Measurements from ENCODE around the gene SLC35D2.
A peak's percentile ranks its signal among the peaks of the same experiment; 100 is the strongest.
"Not testable (repeated sequence)": the region's sequence is repeated elsewhere in the genome, so short reads cannot be mapped to it uniquely, and the experiment has no call there.

SLC35D2 gene

DNA sequence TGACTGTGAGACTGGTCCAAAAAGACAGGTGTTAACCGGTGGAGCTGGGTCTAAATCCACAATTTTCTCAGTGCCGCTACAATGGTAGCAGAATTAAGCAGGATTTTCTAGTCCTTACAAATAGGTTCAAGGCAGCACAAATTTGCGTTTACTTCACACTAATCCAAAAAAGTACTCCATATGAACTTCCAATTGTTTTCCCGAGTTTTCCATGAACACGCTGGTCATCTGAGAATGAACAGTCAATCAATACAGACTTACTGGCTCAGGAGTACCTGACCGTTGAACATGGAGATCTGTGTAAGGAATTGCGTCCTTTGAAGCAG lies 709 bp downstream of the SLC35D2 start:
- TF ChIP-seq POLR2A (IDR thresholded peaks at IDR 0.05; ENCODE audit: low read depth, low read length): no peak
- TF ChIP-seq POLR2AphosphoS5 (IDR thresholded peaks at IDR 0.05; ENCODE audit: low read depth, low read length): no peak
- TF ChIP-seq PAX5 (IDR thresholded peaks at IDR 0.05; ENCODE audit: insufficient read depth, low read length, severe bottlenecking): no peak
- TF ChIP-seq POU2F2 (IDR thresholded peaks at IDR 0.05; ENCODE audit: low read depth, low read length): no peak
- TF ChIP-seq SPI1 (IDR thresholded peaks at IDR 0.05; ENCODE audit: low read depth, low read length): no peak
- TF ChIP-seq TAF1 (IDR thresholded peaks at IDR 0.05; ENCODE audit: low read depth, low read length): no peak
- FAIRE-seq: no peak
- no peak for DNase-seq (ENCODE audit: insufficient read length, low spot score)

DNA sequence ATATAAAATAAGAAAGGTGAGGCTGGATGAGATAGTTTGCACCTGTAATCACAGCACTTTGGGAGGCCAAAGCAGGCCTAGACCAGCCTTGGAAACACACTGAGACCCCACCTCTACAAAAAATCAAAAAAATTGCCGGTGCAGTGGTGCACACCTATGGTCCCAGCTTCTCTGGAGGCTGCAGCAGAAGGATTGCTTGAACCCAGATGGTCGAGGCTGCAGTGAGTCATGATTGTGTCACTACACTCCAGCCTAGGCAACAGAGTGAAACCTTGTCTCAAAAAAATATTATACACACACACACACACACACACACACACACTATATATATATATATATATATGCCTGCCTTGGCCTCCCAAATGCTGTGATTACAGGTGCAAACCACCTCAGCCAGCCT lies 1.3 kb downstream of the SLC35D2 start:
- FAIRE-seq (no peak), DNase-seq (ENCODE audit: insufficient read length, low spot score) (no peak)
- TF ChIP-seq PAX5 (IDR thresholded peaks at IDR 0.05; ENCODE audit: insufficient read depth, low read length, severe bottlenecking) (no peak), POLR2A (IDR thresholded peaks at IDR 0.05; ENCODE audit: low read depth, low read length) (no peak), TAF1 (IDR thresholded peaks at IDR 0.05; ENCODE audit: low read depth, low read length) (no peak), SPI1 (IDR thresholded peaks at IDR 0.05; ENCODE audit: low read depth, low read length) (no peak), POLR2AphosphoS5 (IDR thresholded peaks at IDR 0.05; ENCODE audit: low read depth, low read length) (no peak), POU2F2 (IDR thresholded peaks at IDR 0.05; ENCODE audit: low read depth, low read length) (no peak)

GRCh38 chr9:96381696-96382095 lies 1.8 kb downstream of the SLC35D2 start:
- FAIRE-seq (no peak), DNase-seq (ENCODE audit: insufficient read length, low spot score) (no peak)
- TF ChIP-seq POLR2AphosphoS5 (IDR thresholded peaks at IDR 0.05; ENCODE audit: low read depth, low read length) (no peak), SPI1 (IDR thresholded peaks at IDR 0.05; ENCODE audit: low read depth, low read length) (no peak), TAF1 (IDR thresholded peaks at IDR 0.05; ENCODE audit: low read depth, low read length) (no peak), PAX5 (IDR thresholded peaks at IDR 0.05; ENCODE audit: insufficient read depth, low read length, severe bottlenecking) (no peak), POU2F2 (IDR thresholded peaks at IDR 0.05; ENCODE audit: low read depth, low read length) (no peak), POLR2A (IDR thresholded peaks at IDR 0.05; ENCODE audit: low read depth, low read length) (no peak)

DNA sequence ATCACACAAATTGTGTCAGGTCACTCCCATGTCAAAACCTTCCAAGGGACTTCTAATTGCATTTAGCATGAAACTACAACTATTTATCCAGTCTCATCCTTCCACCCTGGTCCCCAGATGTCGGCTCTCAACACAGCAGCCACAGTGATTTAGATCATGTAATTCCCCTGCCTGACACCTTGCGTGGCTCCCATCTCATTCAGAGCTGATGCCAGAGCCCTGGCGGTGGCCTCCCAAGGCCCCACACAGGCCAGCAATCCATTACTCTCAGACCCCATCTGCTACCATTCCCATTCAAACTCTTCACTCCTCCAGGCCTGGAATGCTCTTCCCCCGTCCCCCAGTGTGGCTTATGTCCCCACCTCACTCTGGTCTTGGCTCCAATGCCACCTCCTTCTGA lies 2.4 kb downstream of the SLC35D2 start:
- no peak for FAIRE-seq
- no peak for DNase-seq (ENCODE audit: insufficient read length, low spot score)
- no peak for TF ChIP-seq POU2F2 (IDR thresholded peaks at IDR 0.05; ENCODE audit: low read depth, low read length)

DNA sequence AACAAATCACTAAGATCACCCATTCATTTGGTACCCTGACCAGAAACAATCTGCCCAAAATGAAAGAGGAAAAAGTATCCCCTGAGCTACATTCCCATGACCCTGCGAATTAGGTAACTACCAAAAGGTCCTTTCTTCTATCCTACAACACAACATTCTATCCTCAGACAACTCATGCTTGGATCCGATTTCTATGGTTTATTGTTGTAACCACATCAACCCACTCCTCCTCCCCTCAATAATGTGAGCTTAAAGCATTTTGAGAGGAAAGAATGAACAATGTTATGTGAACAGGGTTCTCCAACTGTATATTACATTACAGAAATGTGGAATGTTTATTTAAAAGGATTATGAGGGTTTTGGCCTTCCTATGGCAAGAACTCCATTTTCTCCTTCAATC lies 4.0 kb downstream of the SLC35D2 start:
- no peak for TF ChIP-seq TAF1 (IDR thresholded peaks at IDR 0.05; ENCODE audit: low read depth, low read length)
- TF ChIP-seq POLR2AphosphoS5 (IDR thresholded peaks at IDR 0.05; ENCODE audit: low read depth, low read length): no peak
- TF ChIP-seq POLR2A (IDR thresholded peaks at IDR 0.05; ENCODE audit: low read depth, low read length): no peak
- no peak for TF ChIP-seq SPI1 (IDR thresholded peaks at IDR 0.05; ENCODE audit: low read depth, low read length)
- TF ChIP-seq POU2F2 (IDR thresholded peaks at IDR 0.05; ENCODE audit: low read depth, low read length): no peak
- TF ChIP-seq PAX5 (IDR thresholded peaks at IDR 0.05; ENCODE audit: insufficient read depth, low read length, severe bottlenecking): no peak
- DNase-seq (ENCODE audit: insufficient read length, low spot score) (no peak), FAIRE-seq (no peak)

GRCh38 chr9:96378187-96378586 lies 5.3 kb downstream of the SLC35D2 start:
- TF ChIP-seq POLR2AphosphoS5 (IDR thresholded peaks at IDR 0.05; ENCODE audit: low read depth, low read length) (no peak), PAX5 (IDR thresholded peaks at IDR 0.05; ENCODE audit: insufficient read depth, low read length, severe bottlenecking) (no peak), TAF1 (IDR thresholded peaks at IDR 0.05; ENCODE audit: low read depth, low read length) (no peak), SPI1 (IDR thresholded peaks at IDR 0.05; ENCODE audit: low read depth, low read length) (no peak), POU2F2 (IDR thresholded peaks at IDR 0.05; ENCODE audit: low read depth, low read length) (no peak), POLR2A (IDR thresholded peaks at IDR 0.05; ENCODE audit: low read depth, low read length) (no peak)
- FAIRE-seq (no peak), DNase-seq (ENCODE audit: insufficient read length, low spot score) (no peak)

DNA sequence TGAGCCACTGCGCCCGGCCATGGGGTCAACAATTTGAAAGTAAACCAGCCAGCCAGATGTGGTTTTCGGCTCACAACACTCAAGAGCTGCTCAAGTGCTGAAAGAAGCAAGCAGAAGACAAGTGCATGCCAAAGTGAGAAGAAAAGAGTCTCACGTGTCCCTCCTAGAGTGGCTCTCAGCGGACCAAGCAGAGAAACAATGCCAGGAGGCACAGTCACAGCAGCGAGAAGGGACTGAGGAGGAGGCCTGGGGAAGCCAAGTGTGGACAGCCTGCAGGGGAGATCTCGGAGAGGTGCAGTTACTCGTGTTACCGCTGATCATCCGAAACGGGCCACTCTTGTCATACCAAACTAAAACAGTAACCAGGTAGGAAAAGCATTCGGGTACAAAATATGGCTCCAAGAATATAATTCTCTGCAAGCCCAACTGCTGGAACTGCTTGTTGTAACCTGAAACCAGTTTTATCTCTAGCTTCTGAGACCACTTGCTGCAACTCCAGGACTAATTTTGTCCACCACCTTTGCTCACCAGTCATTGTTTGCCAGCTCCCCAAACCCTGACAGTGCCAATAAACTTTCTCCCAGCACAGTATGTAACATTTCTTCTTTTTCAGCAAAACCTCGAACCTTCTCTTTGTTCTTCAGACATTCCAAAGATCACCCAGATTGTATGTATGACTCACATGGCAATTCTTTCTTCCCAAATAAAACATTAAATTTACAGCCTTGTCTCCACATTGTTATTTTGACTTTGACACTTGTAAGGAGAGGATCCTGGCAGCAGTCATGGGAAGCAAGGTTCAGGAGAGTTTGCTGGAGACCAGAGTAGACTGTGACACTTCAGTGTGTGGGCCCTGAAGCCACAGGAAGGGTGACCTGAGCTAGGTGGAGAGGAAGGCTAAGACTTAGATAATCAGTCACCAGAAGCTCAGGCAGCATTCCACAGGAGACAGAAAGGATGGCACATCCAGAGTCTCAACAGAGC lies 6.3 kb downstream of the SLC35D2 start:
- DNase-seq (ENCODE audit: insufficient read length, low spot score): no peak
- TF ChIP-seq PAX5 (IDR thresholded peaks at IDR 0.05; ENCODE audit: insufficient read depth, low read length, severe bottlenecking) (no peak), POLR2AphosphoS5 (IDR thresholded peaks at IDR 0.05; ENCODE audit: low read depth, low read length) (no peak), POLR2A (IDR thresholded peaks at IDR 0.05; ENCODE audit: low read depth, low read length) (no peak), SPI1 (IDR thresholded peaks at IDR 0.05; ENCODE audit: low read depth, low read length) (no peak), POU2F2 (IDR thresholded peaks at IDR 0.05; ENCODE audit: low read depth, low read length) (no peak), TAF1 (IDR thresholded peaks at IDR 0.05; ENCODE audit: low read depth, low read length) (no peak)
- FAIRE-seq: peak; percentile 50

DNA sequence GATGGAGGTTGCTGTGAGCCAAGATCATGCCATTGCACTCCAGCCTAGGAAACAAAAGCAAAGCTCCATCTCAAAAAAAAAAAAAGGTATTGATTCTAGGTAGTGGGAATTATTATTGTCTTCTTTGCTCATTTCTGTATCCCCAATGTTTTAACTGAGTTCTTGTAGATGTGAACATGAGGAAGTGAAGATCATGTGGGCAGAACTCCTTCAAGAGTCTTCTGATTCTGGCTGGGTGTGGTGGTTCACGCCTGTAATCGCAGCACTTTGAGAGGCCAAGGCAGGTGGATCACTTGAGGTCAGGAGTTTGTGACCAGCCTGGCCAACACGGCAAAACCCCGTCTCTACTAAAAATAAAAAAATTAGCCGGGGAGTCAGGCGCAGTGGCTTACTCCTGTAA lies 8.0 kb downstream of the SLC35D2 start:
- DNase-seq (ENCODE audit: insufficient read length, low spot score); FAIRE-seq: not testable (repeated sequence)
- peak; percentile 68 for TF ChIP-seq SPI1 (IDR thresholded peaks at IDR 0.05; ENCODE audit: low read depth, low read length)

- TF ChIP-seq SPI1 (IDR thresholded peaks at IDR 0.05; ENCODE audit: low read depth, low read length): no peak
- TF ChIP-seq PAX5 (IDR thresholded peaks at IDR 0.05; ENCODE audit: insufficient read depth, low read length, severe bottlenecking): no peak
- no peak for TF ChIP-seq POLR2AphosphoS5 (IDR thresholded peaks at IDR 0.05; ENCODE audit: low read depth, low read length)
- FAIRE-seq: no peak
- DNase-seq (ENCODE audit: insufficient read length, low spot score): no peak
These were observed 15.6 kb downstream of the SLC35D2 start for GRCh38 chr9:96367943-96368342.

DNA sequence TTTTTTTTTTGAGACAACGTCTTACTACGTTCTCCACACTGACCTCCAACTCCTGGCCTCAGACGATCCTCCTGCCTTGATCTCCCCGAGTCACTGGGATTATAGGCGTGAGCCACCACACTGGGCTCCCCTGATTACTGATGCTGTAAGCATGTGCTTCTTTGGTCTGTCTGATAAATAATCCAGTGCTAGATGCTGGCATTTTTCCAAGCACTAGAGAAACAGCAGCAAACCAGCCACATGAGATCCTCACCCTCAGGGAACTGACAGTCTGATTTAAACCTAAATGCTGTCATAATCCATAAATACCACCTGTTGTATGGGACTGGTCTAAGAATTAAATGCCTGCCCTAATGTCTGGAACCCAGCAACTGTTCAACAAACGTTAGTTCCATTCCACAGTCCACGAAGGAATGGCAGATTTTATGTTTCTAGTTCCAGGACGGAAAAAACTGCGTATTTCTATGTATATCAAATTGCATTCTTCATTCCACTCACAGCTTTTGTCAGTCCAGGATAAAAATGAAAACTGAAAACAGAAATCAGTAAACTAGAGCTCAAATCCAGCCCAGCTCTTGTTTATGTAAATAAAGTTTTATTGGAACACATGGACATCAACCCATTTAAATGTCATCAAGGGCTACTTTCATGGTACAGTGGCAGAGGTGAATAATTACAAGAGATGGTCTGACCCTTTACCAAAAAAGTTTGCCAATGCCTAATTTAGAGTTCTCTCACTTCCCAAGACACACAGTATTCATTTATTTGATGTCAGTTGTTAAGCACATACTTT lies 20.1 kb downstream of the SLC35D2 start:
- DNase-seq (ENCODE audit: insufficient read length, low spot score) (no peak), FAIRE-seq (no peak)
- TF ChIP-seq TAF1 (IDR thresholded peaks at IDR 0.05; ENCODE audit: low read depth, low read length) (no peak), POLR2A (IDR thresholded peaks at IDR 0.05; ENCODE audit: low read depth, low read length) (no peak), POLR2AphosphoS5 (IDR thresholded peaks at IDR 0.05; ENCODE audit: low read depth, low read length) (no peak), POU2F2 (IDR thresholded peaks at IDR 0.05; ENCODE audit: low read depth, low read length) (no peak), PAX5 (IDR thresholded peaks at IDR 0.05; ENCODE audit: insufficient read depth, low read length, severe bottlenecking) (no peak), SPI1 (IDR thresholded peaks at IDR 0.05; ENCODE audit: low read depth, low read length) (no peak)

DNA sequence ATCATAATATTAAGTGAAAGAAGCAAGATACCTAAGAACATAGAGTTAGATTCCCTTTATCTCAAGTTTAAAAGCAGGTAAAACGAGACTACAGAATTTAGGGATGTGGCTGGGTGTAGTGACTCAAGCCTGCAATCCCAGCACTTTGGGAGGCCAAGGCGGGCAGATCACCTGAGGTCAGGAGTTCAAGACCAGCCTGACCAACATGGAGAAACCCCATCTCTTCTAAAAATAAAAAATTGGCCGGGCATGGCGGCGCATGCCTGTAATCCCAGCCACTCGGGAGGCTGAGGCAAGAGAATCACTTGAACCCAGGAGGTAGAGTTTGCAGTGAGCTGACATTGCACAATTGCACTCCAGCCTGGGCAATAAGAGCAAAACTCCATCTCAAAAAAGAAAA lies 21.4 kb downstream of the SLC35D2 start:
- not testable (repeated sequence) for FAIRE-seq; DNase-seq (ENCODE audit: insufficient read length, low spot score)

Measured in GM12891 (cell line).